ENCODE measurements around the gene TM9SF3.

Gene TM9SF3

GRCh38 chr10:96473866-96474265, 112.9 kb downstream of the TM9SF3 start:
- no peak overlapping the region for H3K4me3 ChIP-seq (ENCODE audit: low read depth, low read length)
- TF ChIP-seq CTCF (IDR thresholded peaks at IDR 0.05; ENCODE audit: low read depth, low read length) = no peak

GRCh38 chr10:96470116-96470743, 116.6 kb downstream of the TM9SF3 start:
- peak; percentile 48; the same call in 1 of the 2 replicates for TF ChIP-seq CTCF (IDR thresholded peaks at IDR 0.05; ENCODE audit: low read depth, low read length)
- H3K4me3 ChIP-seq (ENCODE audit: low read depth, low read length) = no peak overlapping the region

- no peak overlapping the region for H3K4me3 ChIP-seq (ENCODE audit: low read depth, low read length)
- no peak for TF ChIP-seq CTCF (IDR thresholded peaks at IDR 0.05; ENCODE audit: low read depth, low read length)
Observed at GRCh38 chr10:96468845-96469244, 118.0 kb downstream of the TM9SF3 start.

All from WI38 (cell line).